ENCODE data around the gene EHBP1. TPM values are rescaled to one million over a fixed set of nuclear protein-coding genes. Genes with fewer than 3 reads are reported as not detected.

EHBP1 gene
- total RNA-seq, 4 donors from 2014 or later: 195 to 367 (median 212) TPM

DNA sequence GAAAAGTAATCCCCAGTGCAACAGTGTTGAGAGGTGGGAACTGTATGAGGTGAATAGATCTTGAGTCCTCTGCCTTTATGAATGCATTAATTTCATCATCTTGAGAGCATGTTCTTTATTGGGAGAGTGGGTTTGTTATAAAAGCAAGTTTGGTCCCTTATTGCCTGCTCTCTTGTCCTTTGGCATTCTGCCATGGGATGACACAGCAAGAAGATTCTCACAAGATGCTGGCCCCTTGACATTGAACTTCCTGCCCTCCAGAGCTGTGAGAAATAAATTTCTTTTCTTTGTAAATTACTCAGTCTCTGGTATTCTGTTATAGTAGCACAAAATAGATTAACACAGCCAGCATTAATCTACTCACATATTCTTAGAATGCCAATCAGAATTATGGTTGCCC lies 108.6 kb downstream of the EHBP1 start:
- peaks cover 0 to 72% (median 16%) of the 10 kb centered on the region in 4 donors for H3K4me1 ChIP-seq
- H3K4me3 ChIP-seq: no peak overlapping the region
- H3K27me3 ChIP-seq: no peaks in the 10 kb centered on the region
- no peak for DNase-seq (ENCODE audit: low spot score in 2 of 2)
- no peaks in the 10 kb centered on the region for H3K9me3 ChIP-seq
- no peak overlapping the region for H3K27ac ChIP-seq
- H3K36me3 ChIP-seq: no peaks in the 10 kb centered on the region
- TF ChIP-seq POLR2A (IDR thresholded peaks at IDR 0.05): no peak
- no peak for TF ChIP-seq EP300 (IDR thresholded peaks at IDR 0.05)
- TF ChIP-seq, protein P1, sequence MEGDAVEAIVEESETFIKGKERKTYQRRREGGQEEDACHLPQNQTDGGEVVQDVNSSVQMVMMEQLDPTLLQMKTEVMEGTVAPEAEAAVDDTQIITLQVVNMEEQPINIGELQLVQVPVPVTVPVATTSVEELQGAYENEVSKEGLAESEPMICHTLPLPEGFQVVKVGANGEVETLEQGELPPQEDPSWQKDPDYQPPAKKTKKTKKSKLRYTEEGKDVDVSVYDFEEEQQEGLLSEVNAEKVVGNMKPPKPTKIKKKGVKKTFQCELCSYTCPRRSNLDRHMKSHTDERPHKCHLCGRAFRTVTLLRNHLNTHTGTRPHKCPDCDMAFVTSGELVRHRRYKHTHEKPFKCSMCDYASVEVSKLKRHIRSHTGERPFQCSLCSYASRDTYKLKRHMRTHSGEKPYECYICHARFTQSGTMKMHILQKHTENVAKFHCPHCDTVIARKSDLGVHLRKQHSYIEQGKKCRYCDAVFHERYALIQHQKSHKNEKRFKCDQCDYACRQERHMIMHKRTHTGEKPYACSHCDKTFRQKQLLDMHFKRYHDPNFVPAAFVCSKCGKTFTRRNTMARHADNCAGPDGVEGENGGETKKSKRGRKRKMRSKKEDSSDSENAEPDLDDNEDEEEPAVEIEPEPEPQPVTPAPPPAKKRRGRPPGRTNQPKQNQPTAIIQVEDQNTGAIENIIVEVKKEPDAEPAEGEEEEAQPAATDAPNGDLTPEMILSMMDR (IDR thresholded peaks at IDR 0.05): no peak

DNA sequence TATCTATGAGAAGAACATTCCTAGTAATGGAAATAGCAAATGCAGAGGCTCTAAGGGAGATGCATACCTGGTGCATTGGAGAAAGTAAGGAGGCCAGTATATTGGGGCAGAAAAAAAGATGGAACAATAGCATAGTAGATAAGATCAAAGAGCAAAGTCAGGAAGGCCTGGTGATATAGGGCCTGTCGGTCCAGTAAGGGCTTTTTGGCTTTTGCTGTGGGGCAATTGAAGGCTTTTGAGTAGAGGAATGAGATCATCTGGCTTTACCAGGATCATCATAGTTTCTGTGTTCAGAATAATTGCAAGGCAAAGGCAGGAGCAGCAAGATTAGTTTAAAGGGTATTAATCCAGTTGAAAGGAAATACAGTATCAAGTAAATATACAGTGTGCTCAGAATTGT lies 111.8 kb downstream of the EHBP1 start:
- Histone ChIP-seq H3K4me3 (no peak overlapping the region), H3K36me3 (no peaks in the 10 kb centered on the region), H3K27ac (no peak overlapping the region), H3K27me3 (no peaks in the 10 kb centered on the region), H3K9me3 (no peaks in the 10 kb centered on the region), H3K4me1 (peaks cover 0 to 56% (median 16%) of the 10 kb centered on the region in 4 donors)
- no peak for DNase-seq (ENCODE audit: low spot score in 2 of 2)
- 58 to 71% methylated on average over 1 of the region's 1 CpG for WGBS, 2 donors
- no peak for TF ChIP-seq POLR2A (IDR thresholded peaks at IDR 0.05)
- TF ChIP-seq, protein P1 (IDR thresholded peaks at IDR 0.05): no peak
- TF ChIP-seq EP300 (IDR thresholded peaks at IDR 0.05): no peak

DNA sequence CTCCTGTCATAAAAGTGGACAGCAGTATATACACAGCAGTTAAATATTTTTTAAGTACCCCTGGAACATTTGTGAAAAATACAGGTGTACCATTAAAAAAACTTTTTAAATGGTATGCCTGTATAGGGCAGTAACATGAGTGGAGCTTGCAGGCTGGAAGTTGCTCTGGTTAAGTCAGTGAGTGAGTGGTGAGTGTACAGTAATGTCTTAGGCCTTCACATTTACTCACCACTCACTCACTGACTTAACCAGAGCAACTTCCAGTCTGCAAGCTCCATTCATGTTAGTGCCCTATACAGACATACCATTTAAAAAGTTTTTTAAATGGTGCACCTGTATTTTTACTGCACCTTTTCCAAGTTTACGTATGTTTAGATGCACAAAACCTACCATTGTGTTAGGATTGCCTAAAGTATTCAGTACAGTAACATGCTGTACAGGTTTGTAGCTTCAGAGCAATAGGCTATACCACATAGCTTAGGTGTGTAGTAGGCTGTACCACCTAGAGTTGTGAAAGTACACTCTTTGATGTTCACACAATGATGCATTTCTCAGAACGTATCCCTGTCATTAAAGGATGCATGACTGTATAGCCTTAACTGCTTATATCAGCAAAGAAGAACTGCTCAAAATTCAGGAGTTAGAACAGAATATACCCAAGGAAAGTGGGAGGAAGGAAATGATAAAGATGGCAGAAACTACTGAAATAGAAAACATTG lies 112.6 kb downstream of the EHBP1 start:
- Histone ChIP-seq H3K27me3 (no peaks in the 10 kb centered on the region), H3K4me3 (no peak overlapping the region), H3K36me3 (no peaks in the 10 kb centered on the region), H3K9me3 (no peaks in the 10 kb centered on the region), H3K4me1 (peaks cover 0 to 58% (median 17%) of the 10 kb centered on the region in 4 donors), H3K27ac (no peak overlapping the region)
- TF ChIP-seq POLR2A (IDR thresholded peaks at IDR 0.05) (no peak), EP300 (IDR thresholded peaks at IDR 0.05) (no peak)
- TF ChIP-seq, protein P1 (IDR thresholded peaks at IDR 0.05): no peak
- DNase-seq (ENCODE audit: low spot score in 2 of 2): no peak
- WGBS, 2 donors: 89 to 96% methylated on average over 2 of the region's 2 CpGs

DNA sequence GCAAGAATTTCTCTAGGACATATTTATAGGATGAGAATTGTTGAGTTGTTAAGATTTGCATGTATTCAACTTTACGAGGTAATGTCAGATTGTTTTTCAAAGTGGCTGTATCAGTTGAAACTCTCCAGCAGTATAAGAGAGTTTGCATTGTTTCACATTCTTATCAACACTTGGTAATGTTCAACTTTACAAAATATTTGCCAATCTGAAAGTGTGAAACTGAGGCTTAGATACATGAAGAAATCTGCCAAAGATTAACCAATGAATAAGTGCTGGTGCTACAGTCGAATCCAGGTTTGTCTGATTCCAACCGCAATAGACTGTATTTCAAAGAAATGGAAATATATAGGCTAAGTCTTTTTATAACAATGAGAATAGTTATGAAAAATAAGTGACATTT lies 117.0 kb downstream of the EHBP1 start:
- DNase-seq (ENCODE audit: low spot score in 2 of 2): no peak
- Histone ChIP-seq H3K4me3 (no peak overlapping the region), H3K4me1 (peaks cover 0 to 57% (median 9%) of the 10 kb centered on the region in 4 donors), H3K9me3 (no peaks in the 10 kb centered on the region), H3K27me3 (no peaks in the 10 kb centered on the region), H3K27ac (no peak overlapping the region), H3K36me3 (peaks cover 5 to 12% (median 6%) of the 10 kb centered on the region in 3 donors)
- 85 to 87% methylated on average over 3 of the region's 3 CpGs for WGBS, 2 donors
- no peak for TF ChIP-seq POLR2A (IDR thresholded peaks at IDR 0.05)
- TF ChIP-seq EP300 (IDR thresholded peaks at IDR 0.05): no peak
- TF ChIP-seq, protein P1 (IDR thresholded peaks at IDR 0.05): no peak

DNA sequence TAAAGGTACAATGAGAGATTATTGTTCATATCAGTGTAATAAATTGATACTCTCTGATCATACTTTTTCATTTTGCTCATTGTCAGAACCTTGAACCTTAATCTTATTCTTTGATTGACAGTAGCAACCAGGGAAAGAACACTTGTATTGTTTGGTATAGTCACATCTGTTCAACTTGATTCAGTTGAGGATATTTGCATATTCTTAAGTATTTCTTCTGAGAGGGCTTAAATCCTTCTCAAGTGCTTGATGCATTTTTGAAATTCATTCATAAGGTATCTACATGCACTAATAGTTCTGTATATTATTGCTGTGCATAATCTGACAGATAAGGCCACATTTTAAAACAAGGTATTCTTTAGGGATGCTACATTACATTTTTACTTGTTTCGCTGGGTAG lies 118.9 kb downstream of the EHBP1 start:
- no peak for DNase-seq (ENCODE audit: low spot score in 2 of 2)
- Histone ChIP-seq H3K36me3 (peaks cover 5 to 30% (median 6%) of the 10 kb centered on the region in 3 donors), H3K27me3 (no peaks in the 10 kb centered on the region), H3K4me3 (no peak overlapping the region), H3K4me1 (peaks cover 0 to 49% (median 9%) of the 10 kb centered on the region in 4 donors), H3K9me3 (no peaks in the 10 kb centered on the region), H3K27ac (no peak overlapping the region)
- TF ChIP-seq POLR2A (IDR thresholded peaks at IDR 0.05) (no peak), EP300 (IDR thresholded peaks at IDR 0.05) (no peak)
- TF ChIP-seq, protein P1 (IDR thresholded peaks at IDR 0.05): no peak
- WGBS, 2 donors: 94 to 100% methylated on average over 1 of the region's 1 CpG
